ENCODE measurements around the gene ZBTB18.

ZBTB18 gene

DNA sequence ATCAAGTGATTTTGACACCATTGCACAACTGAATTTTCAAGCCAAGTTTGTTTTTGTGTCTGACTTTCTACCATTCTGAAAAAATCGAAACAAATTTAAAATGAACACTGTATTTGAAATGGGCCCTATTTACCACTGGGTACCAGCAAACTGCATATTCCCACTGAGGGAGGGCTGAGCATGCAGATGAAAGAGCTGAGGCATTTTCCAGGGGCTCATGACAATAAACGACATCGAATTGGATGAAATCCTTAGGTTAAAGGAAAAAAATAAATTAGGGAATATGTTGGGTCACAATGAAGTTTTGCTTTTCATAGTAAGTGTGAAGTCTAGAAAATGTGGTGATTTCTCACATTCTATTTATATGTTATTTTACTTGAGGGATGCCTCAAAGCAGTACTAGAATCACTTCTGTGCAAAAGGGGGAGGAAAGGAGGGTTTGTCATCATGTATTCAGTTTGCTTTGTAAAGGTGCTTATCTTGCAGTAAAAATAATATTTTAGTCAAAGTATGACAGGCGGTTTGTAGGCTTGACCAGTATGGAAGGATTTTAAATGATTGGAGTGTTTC lies 11.2 kb downstream of the ZBTB18 start:
- DNase-seq (ENCODE audit: low spot score) = peak; percentile 61

DNA sequence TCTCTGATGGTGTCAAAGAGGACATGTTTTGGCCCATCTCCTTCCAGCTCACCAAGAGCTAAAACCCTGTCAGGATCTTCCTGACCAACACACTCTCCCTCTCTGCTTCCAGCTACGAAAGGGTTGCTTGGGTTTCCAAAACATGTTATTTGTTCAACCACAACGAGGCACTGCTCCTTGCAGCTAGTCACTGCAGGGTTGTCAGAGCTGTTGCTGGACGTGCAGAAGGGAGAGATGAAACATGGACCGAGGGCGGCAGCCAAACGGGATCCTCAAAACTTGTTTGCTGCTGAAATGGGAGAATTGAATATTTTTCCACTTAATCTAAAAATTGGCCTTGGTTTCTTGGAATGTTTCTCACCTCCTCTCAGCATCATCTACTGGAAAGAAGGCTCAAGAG lies 12.4 kb downstream of the ZBTB18 start:
- peak; percentile 96 for DNase-seq (ENCODE audit: low spot score)

DNA sequence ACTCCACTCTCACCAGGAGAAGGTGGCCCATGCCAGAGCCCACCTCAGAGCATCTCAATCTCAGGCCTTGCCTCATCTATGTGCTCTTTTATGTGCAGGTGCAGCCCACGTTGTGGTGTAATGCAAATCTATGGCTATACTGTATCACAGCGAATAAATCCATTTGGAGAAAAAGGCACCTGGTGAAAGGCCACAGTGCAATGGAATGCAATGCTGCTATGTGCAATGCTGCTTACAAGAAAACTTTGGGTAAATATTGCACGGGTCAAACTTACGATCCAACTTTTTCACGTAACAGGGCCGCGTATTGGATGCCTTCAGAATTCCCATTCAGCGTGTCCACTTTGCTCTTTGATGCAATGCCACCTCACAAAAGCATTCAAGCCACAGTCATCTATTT lies 13.5 kb downstream of the ZBTB18 start:
- DNase-seq (ENCODE audit: low spot score) = peak; percentile 49

DNA sequence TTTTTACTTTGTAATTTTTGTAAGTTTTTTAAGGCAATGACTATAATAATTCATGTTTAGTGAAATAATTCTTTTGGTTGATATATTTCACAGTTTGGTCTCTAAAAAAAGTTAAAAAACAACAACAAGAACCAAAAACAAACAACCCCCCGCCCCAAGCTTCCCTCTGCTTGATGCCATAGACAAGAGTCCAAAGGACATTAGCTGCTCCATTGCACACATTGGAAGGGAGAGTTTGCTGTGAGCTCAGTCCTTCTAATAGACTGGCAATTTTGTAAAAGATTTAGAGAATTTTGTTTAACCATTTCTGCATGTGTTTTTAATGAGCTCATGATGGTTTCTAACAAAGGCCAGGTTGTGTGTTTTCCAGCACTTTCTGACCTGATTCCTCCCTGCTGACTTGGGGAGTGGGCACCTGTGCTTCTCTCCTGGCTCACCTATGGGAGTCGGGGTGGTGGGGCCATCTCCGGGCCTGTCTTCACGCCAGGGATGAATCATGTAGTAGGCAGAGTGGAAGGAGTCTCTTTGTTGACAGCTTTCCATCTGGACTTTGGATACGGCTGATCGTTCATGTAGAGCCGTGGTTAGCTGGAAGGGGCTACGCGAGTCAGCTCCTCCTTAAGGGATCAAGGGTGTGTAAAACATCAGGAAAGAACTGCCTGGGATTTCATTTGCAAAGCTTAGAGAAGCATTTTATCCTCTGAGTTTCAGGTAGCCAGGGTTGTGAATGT lies 14.1 kb downstream of the ZBTB18 start:
- peak; percentile 70 for DNase-seq (ENCODE audit: low spot score)

DNA sequence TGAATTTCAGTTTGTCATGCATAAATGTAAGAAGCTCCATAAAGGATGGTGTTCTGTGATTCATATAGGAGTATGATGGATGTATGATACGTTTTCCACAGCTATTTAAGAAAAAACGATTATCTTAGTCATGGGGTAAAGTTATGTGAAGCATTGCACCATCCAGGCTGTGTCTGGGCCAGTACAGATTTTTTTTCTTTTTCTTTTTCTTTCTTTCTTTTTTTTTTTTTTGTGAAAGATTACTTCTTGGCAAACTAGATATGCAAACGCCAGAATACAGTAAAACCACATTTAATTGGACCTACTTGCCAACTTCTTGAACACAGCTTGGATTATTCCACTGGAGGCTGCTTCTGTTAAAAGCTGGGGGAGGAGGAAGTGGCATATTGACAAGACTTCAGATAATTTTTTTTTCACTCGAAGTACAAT lies 14.9 kb downstream of the ZBTB18 start:
- DNase-seq (ENCODE audit: low spot score) = peak; percentile 40

DNA sequence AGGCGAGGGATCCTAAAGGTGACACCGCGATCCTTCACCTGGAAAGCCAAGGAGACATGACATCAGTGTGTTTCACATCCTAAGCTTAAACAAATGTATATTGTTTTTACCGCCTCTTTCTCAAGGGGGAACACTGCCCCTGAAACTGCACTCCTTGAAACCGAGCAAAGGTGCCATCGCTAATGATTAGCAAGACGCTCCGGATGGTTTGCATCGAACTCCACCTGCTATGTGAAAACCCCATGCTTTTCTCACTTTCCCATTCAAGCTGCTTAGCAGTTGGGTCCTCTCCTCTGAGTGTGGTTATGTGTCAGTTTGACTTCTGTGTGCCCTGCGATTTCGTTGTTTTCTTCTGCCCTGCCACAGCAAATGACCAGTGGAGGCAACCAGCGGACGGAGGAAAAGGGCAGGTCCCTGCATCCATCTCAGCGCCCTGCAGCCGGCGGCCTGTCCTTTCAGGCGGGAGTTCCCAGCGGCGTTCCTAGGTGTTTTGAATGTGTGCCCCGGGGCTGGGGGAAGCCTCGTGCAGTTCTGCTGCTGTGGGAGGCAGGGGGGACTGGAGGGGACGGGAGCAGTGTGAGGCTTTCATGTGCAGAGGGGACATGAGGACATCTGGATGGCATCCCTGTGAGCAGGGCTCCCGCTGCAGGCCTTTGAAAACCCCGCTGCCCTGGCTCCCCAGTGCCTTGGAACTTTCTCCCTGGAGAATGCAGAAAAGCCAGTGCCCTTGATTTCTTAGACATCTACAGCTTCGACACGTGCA lies 16.1 kb downstream of the ZBTB18 start:
- no peak for DNase-seq (ENCODE audit: low spot score)

DNA sequence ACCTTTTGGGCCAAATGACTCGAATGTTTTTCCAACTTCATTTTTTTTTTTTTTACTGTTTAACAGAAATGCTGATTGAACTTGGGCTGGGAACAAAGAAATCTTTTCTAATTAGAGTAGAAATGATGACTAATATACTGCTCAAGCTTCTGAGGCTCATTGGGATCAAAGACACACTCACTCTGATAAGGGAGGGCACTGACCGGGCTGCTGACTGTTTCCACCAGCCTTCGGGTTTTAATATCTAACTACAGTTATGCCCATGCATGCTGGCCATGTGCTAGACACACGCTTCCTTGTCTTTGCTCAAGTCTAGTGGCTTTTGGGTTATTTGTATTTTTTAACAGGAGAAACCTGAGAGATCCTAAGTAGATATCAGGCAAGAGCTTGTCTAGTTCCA lies 16.8 kb downstream of the ZBTB18 start:
- DNase-seq (ENCODE audit: low spot score) = no peak

DNA sequence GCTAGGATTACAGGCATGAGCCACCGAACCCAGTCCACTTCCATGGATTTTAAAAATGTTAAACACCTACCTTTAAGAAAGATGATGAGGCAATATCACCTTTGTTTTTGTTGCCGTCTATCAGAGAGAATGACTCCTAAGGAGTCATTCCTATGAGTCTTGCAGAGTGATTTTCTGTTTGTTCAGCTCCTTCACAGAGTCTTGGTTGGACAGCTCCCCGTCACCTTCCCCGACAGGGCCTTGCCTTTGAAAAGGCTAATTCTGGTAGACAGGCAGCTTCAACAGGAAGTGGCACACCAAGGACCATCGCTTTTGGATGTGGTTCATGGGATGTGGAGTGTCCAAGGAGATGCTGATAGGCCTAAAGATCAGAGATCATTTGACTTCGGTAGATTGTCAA lies 17.5 kb downstream of the ZBTB18 start:
- DNase-seq (ENCODE audit: low spot score) = no peak

DNA sequence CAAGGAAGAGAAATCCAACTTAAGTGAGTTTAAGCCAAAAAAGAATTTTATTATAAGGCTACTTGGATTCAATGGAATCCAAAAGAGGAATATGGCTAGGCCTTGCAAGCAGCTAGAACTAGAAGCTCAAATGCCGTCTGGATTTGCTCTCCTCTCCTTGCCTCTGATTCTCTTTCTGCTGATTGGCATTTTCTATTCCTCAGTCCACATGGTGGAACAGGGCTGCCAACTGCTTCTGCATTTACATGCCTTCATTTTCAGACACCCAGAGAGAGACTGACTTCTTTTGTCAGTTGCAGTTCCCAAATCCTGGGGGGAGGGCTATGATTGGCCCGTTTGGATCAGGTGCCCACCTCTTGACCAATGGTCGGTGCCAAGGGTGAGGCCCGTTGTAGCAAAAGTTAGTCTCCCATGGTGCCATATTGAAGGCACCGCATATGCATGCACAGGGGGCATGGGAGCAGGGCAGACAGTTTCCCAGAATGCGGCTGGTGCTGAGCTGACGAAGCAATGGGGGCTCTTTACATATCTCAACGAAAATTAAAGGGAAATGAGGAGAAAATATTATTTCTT lies 18.3 kb downstream of the ZBTB18 start:
- no peak for DNase-seq (ENCODE audit: low spot score)

DNA sequence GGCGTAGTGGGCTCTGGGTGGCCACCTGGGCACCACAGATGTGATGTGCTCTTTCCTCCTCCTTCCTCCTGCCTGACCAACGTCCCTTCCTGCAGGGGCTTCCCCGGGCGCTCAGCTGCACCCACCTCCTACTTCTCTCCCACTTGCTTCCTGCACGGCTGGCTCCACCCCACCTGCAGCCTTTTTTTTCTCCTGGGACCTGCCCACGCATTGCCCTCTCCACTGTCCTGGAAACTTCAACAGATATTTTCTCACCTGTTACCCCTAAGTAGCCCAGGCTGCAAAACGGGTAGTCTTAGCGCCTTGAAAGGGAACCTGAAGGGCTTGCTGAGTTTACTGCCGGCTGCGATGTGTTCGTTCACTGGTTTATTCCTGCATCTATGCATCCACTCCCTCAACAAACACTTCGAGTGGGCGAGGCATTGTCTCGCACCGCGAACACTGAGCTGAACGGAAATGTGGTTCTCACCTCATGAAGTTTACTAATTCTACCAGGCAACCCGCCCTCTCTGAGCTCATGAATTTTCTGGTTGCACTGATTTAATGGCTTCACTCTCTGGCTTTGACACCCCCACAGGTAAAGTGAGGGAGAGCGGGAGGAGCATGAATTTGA lies 23.6 kb downstream of the ZBTB18 start:
- no peak for DNase-seq (ENCODE audit: low spot score)

DNA sequence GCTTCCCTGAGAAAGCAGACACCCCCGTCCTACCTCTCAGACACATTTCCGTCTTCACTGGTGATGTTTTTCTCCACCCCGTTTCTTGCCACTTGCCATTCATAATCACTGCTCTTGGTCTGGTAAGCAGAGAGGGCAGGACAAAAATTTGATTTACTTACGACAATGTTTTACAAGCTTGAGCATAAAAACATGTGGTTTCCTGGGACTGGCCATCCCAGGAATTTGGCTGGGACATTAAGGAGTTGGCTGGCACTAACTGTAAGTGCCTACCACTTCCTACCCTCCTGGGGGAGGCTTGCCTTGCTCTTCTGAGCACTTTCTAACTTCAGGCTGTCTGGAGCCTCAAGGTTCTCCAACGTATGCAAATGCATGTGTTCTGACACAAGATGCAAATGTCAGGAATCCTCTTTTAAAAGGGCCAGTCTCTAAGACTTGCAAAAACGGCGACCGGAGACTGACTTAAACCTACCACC lies 24.2 kb downstream of the ZBTB18 start:
- DNase-seq (ENCODE audit: low spot score) = no peak

DNA sequence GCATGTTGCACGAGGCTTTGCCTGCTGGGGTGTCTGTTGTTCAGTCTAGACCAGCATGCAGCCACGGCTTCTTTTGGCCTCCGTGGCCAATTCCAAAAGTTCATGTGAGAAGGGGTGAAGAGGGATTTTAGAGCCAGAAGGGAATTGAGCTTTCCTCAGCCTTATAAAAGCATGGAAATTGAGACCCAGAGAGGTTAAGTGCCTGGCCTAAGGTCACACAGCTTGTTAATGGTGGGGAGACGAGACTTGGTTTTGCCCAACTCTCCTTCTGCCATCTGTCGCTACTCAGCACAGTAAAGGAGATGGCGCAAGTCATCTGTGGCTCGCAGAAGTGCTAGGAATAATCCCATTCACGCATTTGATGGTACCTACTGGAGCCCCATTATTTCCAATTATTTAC lies 25.7 kb downstream of the ZBTB18 start:
- DNase-seq (ENCODE audit: low spot score) = no peak

DNA sequence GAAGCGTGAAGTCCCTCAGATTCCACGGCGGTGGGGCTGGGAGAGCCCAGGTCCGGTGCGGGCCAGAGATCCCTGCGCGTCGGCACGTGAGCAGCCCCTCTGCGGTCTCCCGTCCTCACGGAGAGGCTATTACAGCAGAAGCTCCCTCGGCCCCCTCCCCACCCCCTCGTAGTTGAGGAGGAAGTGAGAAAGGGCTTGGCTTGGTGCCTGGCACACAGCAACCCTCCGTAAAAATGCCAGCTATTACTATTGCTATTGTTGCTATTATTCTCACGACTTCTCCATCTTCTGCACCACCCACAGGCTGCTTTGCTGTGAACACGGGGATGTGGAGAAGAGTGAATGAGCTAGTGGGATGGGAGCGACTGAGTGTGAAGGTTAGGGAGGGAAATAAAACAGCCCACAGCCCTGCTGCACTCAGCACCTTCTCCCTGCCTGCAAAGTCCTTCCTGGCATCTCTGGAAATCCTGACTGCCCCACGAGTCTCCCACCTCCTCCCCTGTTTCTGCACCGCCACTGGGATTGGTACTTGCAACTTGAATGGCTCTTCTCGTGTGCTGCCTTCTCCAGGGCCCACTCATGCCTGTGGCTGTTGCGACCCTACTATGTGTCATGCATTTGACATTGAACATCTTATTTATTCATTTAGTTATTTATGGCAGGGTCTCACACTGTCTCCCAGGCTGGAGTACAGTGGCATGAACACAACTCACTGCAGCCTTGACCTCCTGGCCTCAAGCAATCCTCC lies 26.6 kb downstream of the ZBTB18 start:
- DNase-seq (ENCODE audit: low spot score) = peak; percentile 31

DNA sequence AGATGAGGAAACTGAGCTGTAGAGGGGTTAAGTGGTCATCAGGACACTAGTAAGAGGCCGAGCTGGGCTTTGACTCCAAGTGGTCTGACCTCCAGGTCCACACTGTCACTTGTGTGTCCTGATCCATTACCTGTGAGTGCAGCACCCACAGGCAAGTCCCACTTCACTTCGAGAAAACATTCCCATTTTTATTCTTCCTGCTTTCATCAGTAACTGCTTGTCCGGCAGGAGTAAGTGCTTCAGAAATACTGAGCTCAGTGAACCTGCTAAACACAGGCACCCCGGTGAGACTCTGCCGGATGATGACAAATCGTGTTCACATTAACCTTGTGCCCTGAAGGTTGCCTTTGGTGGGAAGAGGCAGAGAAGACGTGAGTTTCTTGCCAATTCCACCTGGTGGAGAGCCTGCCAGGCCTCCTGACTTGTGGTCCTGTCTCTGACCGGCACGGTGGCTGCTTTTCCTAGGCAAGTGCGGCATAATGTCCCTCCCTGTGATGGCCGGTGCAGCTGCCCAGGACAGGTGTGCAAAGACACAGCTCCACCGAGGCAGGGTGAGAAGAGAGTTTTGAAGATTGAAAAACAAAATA lies 29.4 kb downstream of the ZBTB18 start:
- DNase-seq (ENCODE audit: low spot score) = peak; percentile 36

DNA sequence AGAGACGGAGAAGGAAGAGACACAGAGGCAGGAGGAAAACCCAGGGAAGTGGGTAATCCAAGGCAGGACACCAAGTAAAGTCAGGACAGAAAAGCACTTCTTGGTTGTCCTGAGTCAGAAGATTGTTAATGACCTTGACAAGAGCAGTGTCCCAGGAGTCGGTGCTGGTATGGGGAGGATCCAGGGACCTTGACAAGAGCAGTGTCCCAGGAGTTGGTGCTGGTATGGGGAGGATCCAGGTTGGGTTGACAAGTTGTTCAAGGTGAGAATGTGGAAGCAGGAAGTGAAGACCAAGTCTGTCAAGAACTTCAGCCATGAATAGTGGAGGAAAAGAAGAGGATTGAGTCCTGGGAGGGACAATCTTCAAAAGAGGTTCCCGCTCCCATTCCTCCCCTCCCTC lies 31.9 kb downstream of the ZBTB18 start:
- no peak for DNase-seq (ENCODE audit: low spot score)

DNA sequence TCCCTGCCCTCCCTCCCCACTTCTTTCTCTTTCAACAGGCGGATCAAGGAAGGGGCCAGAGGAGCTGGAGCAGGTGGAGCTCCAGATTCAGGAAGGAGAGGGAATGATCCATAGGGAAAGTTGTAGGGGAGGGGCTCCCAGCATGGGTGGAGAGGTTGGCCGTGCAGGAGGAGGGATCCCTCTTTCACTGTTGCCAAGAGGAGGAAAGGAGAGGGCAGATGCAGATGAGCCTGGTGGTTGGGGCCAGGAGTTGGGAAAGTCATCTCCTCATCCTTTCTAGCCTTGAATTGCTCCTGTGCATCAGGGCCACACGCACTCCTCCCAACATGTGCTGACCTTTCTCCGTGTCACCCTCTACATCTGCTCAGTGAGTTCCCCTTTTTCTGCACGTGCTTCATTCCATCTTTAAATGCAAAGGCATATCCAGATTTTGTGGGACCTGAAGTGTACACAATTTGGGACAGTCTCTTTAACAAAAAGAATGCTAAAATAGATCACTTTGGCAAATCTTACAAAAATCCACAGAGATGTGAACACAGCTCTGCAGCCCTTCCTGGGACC lies 32.4 kb downstream of the ZBTB18 start:
- DNase-seq (ENCODE audit: low spot score) = no peak

DNA sequence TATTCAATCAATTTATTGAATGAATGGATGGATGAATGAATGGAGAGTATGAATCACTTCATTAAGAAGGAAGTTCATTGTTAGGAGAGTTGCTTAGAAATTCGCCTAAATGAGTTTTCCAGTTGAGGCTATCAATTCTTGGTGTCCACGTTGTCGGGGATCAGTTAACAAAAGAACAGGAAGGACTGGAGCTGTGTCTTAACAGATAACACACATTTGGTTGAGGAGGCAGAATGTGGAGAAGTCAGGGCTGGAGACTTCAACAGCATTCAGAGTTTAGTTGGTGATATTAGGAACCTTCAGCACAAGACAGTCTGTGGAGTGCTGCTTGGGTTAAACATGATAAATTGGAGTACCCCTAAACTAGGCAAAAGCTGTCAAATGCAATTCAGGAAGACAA lies 33.7 kb downstream of the ZBTB18 start:
- no peak for DNase-seq (ENCODE audit: low spot score)

DNA sequence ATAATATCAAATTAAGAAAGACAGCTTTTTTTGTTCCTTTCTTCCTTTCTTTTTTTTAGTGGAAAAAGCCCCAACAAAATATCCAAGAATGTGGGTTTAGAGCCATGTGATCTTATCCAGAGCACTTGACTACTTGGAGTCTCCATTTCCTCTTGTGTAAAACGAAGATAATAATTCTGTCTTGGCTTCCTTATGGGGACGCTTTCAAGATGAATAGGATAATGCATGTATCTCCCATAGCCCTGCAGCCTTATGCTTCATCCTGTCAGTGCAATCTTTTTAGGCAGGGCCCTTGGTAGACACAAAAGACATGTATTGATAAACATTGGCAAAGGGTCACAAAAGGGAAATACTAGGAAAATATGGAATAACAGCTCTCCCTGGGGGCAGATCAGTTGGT lies 34.8 kb downstream of the ZBTB18 start:
- DNase-seq (ENCODE audit: low spot score) = no peak

DNA sequence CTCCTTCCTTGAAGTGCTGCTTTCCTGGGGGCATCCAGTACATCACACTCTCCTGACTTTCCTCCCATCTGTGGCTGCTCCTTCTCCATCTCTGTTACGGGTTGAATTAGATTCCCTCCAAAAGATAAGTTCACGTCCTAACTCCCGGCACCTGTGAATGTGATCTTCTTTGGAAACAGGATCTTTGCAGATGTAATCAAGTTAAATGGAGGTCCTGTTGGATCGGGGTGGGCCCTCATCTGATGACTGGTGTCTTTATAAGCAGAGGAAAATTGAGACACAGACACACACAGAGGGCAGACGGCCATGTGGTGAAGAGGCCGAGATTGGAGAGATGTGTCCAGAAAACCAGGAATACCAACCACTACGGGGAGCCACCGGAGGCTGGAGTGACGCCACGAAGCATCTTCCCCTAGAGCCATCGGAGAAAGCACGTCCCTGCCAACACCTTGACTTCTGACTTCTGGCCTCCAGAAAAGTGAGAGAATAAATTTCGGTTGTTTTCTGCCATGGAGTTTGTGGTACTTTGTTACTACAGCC lies 36.0 kb downstream of the ZBTB18 start:
- peak; percentile 77 for DNase-seq (ENCODE audit: low spot score)

DNA sequence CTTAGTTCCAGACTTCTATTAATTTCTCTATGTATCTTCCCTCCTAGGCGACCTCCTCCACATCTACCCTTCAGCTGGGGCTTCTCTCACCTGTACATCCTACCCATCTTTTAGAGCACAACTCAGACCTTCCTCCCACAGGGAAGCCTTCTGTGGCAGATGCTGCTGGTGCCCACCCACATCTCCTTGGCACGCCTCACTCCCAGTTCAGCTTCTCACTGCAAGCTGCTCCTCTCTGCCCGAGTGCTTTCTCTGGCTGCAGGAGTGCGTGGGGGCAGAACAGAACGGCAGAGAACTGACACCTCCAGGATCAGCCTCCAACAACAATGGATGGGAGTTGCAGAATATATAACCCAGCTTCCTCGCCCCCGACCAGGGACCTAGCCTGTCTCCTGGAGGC lies 36.5 kb downstream of the ZBTB18 start:
- DNase-seq (ENCODE audit: low spot score) = peak; percentile 77

DNA sequence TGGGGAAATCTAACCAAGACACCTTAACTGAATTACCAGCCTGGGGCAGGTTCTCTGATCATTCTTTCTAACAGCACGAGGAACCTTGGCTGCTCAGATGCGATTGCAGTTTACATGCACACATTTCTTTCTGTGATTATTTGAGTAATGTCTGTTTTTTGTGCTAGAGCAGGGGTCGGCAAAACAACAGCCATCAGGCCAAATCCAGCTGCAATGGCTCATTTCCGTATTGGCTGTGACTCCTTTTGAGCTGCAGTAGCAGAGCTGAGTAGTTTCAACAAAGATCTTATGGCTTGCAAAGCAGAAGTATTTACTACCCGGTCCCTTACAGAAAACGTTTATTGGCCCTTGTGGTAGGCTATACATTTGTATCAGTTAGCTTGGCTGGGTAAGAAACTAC lies 37.1 kb downstream of the ZBTB18 start:
- peak; percentile 37 for DNase-seq (ENCODE audit: low spot score)
